ENCODE measurements around the gene TENM4.

TENM4 gene

GRCh38 chr11:79102840-79103239 is 338.0 kb downstream of the TENM4 start:
- DNase-seq = no peak

DNA sequence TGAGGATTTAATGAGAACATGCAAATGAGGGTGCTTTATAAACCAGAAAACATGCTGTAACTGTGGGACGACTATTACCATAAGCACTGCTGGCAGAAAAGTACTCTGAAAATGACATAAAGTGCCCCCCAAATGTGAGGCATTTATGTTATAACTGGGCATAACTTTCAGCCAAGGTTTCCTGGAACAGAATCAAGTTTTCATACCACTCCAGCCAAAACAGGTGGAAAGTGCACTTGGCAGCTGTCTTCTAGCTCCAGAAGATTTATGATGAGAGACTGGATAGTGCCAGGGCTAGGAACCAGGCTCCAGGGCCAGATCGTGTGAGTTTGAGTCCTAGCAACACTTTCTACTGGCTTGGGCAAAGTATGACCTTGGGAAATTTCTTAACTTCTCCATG is 339.2 kb downstream of the TENM4 start:
- DNase-seq = no peak

DNA sequence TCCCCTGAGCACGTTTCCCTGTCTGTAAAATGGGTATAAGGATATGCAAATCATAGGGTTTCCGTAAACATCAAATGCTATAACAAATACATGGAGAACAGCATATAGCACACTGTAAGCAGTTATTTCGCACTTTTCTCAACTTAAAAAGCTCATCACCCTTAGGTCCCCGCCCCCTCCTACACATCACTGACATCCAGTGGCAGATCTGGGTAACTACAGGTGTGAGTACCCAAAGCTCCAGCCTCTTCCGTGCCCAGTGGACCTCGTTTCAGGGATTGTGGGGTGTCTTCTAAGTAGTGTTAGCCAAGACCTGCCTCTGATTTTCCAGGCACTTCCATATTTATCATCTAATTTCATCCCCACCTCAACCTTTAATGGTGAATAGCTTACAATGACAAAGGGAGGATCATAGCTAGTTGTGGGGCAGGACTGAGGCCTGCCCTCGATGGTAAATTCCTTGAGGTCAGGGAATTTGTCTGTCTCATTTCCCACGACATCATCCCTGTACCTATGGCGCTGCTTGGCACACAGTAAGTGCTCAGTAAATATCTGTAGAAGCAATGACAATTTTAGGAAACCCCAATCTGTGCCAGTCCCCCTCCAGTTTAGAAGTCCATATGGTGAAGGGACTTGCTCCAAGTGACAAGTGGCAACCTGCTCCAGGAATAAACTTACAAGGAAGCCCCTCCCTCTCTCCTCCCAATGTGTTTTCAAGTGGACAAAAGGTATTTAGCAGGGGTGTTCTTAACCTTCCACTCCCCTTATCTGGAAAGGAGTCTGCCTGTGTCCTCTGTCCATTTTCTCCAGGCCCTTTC is 340.5 kb downstream of the TENM4 start:
- DNase-seq = peak; percentile 37

DNA sequence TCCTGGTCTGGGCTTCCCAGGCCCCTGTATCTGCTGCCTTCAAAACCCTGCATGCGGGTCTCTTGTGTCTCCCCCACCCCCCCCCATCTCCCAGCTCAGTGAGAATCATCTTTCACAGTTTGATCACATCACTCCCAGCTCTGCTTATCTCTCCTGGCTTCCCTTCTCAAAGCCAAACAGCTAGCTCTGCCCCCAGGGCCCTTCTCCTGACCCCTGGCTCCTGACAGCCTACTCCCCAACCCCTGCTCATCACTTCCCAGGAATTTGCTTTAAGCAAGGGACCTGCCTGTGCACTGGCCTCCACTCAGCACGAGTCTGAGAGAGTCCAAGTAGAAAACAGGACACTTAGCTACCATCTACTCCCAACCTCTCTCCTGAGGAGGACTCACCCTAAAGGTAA is 342.7 kb downstream of the TENM4 start:
- no peak for DNase-seq

DNA sequence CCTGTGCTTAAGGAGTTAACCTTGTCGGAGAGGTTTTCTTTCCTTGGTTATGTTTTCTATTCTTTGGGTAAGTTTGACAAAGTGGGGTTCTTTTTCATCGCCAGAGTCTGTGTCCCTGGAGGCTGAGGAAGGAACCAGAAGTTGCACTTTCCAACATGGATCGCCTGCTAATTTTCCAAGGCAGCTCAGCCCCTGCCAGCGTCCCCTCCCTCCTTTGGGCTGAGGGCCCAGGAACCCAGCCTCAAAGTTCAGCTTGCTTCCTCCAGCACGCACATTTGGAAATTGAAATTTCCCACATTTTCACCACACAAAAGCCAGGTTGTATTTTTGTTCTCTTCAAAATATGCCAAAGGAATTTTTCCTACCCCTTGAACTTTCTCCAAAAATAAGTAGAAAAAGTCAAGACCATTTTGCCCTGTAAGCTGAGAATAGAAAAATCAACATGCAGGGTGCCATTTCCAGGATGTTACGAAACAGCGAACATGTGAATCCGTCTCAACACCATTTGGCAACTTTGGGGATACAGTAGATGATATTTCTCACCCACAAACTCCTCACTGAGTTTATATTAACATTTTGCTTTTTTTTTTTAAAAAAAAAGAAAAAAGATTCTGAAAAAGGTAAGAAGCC is 343.5 kb downstream of the TENM4 start:
- DNase-seq = no peak

- no peak for DNase-seq
These were observed 345.4 kb downstream of the TENM4 start for GRCh38 chr11:79095424-79095823.

DNA sequence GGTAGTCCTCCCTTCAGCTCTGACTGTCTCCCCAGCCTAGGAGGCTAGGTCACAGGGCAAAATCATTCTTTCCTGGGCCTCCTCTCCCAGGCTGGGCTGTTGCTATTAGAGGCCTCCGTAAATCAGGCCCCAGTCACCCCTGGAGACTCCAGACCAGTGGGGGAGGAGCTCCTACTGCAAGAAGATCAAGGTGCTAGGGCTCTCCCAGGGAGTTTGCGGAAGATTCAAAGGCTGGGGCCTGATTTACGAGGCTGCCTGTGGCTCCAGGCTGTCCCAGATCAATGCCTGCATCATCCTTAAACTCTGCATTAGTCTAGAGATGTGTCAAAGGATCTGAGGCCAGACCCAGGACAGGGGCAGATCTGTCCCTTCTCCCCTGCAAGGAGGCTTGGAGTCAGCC is 346.2 kb downstream of the TENM4 start:
- no peak for DNase-seq

DNA sequence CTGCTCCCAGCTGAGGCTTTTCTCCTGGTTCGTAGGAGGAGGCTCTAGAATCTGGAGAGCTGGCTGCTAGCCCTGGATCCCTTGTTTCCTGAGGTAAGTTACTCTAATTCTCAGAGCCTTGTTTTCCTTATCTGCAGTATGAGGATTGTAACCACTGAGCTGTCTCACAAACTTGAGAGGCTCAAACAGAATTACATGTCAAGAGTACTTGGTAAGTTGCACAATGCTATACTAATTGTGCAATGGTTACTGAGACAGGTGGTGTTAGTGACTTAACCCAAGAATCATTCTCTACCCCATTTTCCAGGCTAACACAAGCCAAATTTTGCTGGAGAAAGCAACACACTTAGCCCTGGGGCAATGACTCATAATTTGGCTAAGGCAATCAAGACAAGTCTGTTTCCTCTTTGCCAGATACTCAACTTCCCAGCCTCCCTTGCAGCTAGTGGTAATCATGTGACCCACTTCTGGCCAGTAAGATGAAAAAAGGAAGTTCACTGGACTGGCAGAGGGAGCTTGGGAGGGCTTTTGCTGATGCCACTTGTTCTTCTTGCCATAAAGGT is 348.0 kb downstream of the TENM4 start:
- DNase-seq = peak; percentile 64

DNA sequence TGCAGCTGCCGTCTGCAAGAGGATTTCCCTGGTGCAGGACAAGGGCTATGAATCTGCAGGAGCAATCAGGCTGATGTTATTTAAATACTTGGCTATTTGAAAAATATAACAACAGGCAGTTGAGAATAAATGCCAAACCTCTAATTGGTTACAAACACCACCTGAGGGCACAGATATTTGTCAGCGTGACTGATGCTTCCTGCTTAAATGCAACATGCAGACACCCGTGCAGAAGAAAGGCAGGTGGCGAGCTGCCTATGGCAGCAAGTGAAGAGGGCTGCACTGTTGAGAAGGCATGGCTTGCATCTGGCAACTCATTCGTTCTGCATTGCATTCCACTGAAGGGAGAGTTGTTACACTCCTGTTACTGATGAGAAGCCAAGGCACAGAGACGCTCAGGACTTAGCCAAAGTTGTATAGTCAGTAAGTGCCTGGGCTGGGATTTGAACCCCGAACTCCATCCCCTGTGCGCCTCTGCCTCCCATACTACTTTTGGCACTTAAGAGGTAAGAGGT is 350.6 kb downstream of the TENM4 start:
- DNase-seq = no peak

- DNase-seq = no peak
These were observed 351.2 kb downstream of the TENM4 start for GRCh38 chr11:79089601-79090000.

- DNase-seq = no peak
These were observed 351.9 kb downstream of the TENM4 start for GRCh38 chr11:79088967-79089366.

DNA sequence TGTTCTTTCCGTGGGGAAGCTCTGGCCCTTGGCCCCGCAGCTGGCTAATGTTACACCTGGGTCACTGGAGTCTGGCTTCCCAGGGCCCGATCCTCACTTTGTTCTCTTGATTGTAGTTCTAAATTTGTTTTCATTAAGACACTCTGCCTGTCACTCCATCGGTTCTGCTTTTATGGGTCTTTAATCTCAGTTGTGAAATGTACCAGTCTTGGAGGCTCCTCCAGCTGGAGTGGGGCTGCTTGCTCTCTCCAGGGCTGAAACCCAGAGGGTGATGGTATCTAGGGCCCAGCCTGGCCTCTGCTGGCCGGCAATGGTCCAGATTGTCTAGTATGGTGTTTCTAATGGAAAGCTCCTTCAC is 352.9 kb downstream of the TENM4 start:
- DNase-seq = no peak

GRCh38 chr11:79087238-79087960 is 353.4 kb downstream of the TENM4 start:
- DNase-seq = peak; percentile 86

DNA sequence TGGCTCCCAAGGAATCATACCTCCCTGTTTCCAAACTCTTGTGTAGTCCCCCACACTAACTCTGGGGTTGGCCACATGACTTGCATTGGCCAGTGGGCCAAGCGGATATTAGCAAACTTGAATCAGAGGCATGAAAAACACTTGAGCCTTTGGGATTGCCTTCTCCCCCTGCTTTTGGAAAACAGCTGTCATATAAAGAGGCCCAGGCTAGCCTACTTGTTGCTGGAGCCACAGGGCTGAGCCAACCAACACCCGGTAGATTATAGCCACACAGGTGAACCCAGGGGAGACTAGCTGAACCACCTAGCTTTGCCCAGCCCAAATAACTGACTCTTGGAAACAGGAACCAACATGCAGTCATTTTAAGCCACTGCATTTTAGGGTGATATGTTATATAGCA is 354.8 kb downstream of the TENM4 start:
- no peak for DNase-seq

DNA sequence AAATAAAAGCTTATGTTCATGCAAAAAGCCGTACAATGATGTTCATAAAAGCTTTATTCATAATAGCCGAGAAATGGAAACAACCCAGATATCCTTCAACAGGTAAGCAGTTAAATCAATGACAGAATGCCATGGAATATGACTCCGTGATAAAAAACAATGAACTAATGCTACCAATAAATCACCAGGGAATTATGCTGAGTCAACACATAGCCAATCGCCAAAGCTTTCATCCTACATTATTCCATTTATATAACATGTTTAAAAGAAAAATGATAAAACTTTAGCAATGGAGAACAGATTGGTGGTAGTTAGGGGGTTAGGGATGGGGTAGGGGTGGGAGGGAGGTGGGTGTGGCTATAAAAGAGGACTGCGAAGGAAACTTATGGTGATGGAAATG is 356.4 kb downstream of the TENM4 start:
- no peak for DNase-seq

DNA sequence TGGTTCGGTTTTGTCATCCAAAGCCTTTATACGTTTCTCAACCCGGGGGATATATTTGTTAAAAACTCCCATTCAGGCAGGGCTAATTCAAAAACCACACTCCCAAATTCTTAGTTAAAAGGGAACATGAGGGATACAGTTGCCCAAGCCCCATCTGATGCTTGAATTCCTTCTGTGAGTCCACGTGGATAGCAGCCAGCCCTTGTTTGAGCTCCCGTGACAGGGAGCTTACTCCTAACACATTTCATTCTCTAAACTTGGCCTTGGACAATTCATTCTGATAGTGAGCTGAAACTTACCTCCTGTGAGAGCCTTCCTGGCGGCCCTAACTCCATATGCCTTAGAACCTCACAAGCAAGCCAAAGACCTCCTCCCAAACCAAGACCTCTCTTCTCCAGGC is 357.5 kb downstream of the TENM4 start:
- DNase-seq = no peak

DNA sequence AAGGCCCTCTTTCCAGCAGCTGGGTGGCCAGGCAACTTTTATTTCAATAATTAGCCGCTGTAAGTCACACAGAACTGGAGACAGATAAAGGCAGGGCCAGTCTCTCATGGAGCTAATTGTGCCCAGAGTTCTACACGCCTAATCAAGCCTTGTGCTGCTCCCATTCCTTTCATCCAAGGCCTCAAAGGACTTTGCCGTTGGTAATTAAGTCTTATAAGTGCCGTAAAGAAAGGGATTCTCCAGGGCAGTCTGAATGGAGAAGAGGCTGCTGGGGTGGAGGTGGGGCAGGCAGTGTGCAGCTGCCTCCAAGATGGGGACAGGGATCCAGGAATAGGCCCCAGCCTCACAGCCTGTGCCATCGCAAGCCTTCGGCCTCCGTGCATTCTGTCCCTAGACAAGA is 357.9 kb downstream of the TENM4 start:
- no peak for DNase-seq

DNA sequence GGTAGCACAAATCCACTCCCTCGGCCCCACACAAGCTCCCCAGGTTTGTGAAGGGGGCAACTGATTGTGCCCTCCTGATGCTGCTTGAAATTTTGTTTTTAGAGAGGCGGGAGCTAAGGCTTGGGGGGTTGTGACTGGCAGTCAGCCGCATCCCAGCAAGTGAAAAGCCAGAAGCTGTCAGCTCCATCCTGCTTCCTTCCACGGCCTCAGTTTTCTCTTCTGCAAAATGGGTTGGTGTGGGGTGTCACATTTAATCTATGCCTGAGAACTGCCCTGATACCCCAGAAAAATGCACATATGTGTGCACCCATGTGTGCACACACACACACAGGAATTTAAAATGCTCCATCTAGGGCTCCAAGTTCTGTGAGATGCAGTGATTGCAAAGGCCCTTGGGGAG is 358.6 kb downstream of the TENM4 start:
- DNase-seq = no peak

DNA sequence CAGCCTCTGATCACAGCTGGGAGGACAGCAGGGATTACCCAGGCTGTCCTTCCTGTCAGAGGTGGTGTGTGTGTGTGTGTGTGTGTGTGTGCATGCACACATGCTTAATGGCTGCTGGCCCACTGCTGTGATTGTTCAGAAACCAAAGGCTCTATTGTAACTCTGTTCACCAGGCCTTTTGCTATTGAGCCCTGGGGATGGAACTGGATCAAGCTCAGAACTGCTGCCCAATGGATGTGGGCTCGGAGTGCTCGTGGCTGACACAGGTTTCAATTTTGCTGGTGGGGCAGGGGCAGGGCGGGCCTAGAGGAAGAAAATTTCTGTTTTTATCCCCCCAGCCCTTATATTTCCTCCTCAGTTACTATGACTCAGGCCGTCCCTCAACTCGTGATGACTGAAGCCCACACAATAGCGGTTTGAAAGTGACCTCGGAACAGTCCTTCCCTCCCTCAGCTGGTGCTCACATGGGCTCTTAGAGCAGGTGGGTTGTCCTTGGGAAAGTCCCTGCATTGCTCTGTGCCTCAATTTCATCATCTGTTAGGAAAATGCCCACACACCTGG is 359.3 kb downstream of the TENM4 start:
- peak; percentile 74 for DNase-seq

DNA sequence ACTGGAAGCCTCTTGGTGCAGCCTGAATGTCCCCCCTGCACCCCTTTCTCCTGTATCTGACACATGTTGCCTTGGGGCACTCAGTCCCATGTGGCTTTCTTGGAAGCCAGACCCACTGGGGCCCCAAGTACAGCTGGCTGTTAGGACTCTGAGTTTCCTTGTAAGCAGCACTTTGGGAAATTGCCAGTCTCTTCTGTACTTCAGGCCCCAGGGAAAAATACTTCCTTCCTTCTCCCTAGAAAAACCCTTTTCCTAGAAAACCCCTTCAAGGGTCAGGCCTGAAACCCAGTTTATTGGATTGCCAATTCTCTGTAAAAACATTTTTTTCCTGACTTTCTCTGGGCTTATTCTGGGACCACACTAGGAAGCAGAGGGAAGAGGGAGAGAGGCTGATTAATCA is 360.3 kb downstream of the TENM4 start:
- no peak for DNase-seq

- DNase-seq = no peak
These were observed 361.8 kb downstream of the TENM4 start for GRCh38 chr11:79078999-79079398.

GRCh38 chr11:79078456-79078855 is 362.4 kb downstream of the TENM4 start:
- no peak for DNase-seq

DNA sequence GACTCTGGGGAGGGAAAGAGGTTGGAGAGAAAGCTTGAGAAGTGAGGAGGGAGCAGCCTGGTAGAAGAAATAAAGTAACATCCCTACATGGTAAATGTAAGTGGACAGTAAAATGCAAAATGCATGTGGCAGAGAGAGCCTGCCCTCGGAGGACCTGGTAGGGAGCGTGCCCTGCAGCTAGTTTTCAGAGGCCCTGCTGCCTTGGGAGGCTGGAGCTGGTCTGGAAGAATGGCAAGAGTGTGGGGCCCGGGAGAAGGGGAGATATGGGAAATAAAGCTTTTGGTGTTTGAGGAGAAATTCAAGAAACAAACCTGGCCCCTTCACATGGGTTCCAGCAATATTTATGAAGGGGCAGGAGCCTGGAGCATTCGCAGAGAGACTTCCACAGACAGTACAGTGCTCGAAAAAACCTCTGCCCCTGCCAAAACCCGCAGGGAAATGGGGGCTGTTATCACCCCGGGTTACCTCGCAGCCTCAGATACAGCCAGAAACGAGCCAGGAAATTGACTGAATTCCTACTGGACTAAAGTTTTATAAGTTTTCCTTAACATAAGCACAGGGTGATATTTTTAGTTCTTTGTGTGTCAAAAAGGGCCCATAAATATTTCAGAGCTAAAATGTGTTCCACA is 363.0 kb downstream of the TENM4 start:
- no peak for DNase-seq
